SK-N-DZ (cell line): Measurements from ENCODE around the gene THEMIS2.

ENCODE experiments used
- DNase-seq: peaks from one replicate; pipeline ENCODE4 v3.0.0-alpha.2; 2015; ENCODE audit warnings: low spot score

THEMIS2 gene

GRCh38 chr1:27885621-27886352, 13.4 kb downstream of the THEMIS2 start:
- DNase-seq: no peak

- DNase-seq: no peak
Observed at GRCh38 chr1:27886353-27886679, 14.0 kb downstream of the THEMIS2 start.

GRCh38 chr1:27886744-27887143, 14.4 kb downstream of the THEMIS2 start:
- DNase-seq: no peak

GRCh38 chr1:27887215-27888021, 15.1 kb downstream of the THEMIS2 start:
- DNase-seq: no peak

- no peak for DNase-seq
Observed at GRCh38 chr1:27889506-27889905, 17.2 kb downstream of the THEMIS2 start.

GRCh38 chr1:27891196-27891889, 19.0 kb downstream of the THEMIS2 start:
- no peak for DNase-seq

- DNase-seq: no peak
Observed at GRCh38 chr1:27894521-27894920, 22.2 kb downstream of the THEMIS2 start.

- no peak for DNase-seq
Observed at GRCh38 chr1:27906759-27907158, 34.4 kb downstream of the THEMIS2 start.

GRCh38 chr1:27912429-27912828, 40.1 kb downstream of the THEMIS2 start:
- no peak for DNase-seq

GRCh38 chr1:27915082-27915575, 42.8 kb downstream of the THEMIS2 start:
- DNase-seq: no peak

GRCh38 chr1:27922272-27922671, 49.9 kb downstream of the THEMIS2 start:
- no peak for DNase-seq

- DNase-seq: no peak
Observed at GRCh38 chr1:27928216-27928954, 56.0 kb downstream of the THEMIS2 start.

GRCh38 chr1:27931184-27931583, 58.8 kb downstream of the THEMIS2 start:
- no peak for DNase-seq

- no peak for DNase-seq
Observed at GRCh38 chr1:27931759-27932158, 59.4 kb downstream of the THEMIS2 start.

- DNase-seq: peak; percentile 40
Observed at GRCh38 chr1:27934818-27935549, 62.6 kb downstream of the THEMIS2 start, which contains the start of gene SMPDL3B. Gene SMPDL3B (plus strand): TSS chr1:27935000. CDS start chr1:27935184, 184 bp downstream.

GRCh38 chr1:27935721-27936120, 63.4 kb downstream of the THEMIS2 start:
- no peak for DNase-seq
